Calu3 (cell line): ENCODE results near the gene TCEAL1. TPM values are rescaled to one million over a fixed set of nuclear protein-coding genes. Genes with fewer than 3 reads are reported as not detected.
A peak's percentile ranks its signal among the peaks of the same experiment; 100 is the strongest.

ENCODE experiments used
- BruUV-seq: library from RNA; stranded (reverse); fragments of 400-500 nt; replicated peaks from 2 replicates; lab custom pipeline; 2021; lab: Mats Ljungman, UMichigan
- CTCF ChIA-PET: fragments of 300-600 bp; sonication (Branson Sonifier 250); formaldehyde crosslinking; loops from one replicate; lab custom pipeline; 2022; ENCODE audit warnings: antibody characterized with exemption; lab: Charles Lee
- DNase-seq: peaks from one replicate; pipeline ENCODE4 v3.0.0; 2022
- H3K27ac Mint-ChIP-seq: one replicate; pipeline ENCODE4 v1.8.0; 2022; ENCODE audit warnings: mixed read lengths; ENCODE audit not compliant: unreplicated experiment
- H3K27me3 Mint-ChIP-seq: one replicate; pipeline ENCODE4 v1.8.0; 2022; ENCODE audit warnings: mixed read lengths; ENCODE audit not compliant: unreplicated experiment
- H3K36me3 Mint-ChIP-seq: one replicate; pipeline ENCODE4 v1.8.0; 2022; ENCODE audit warnings: mild to moderate bottlenecking, moderate library complexity, mixed read lengths; ENCODE audit not compliant: insufficient read depth, unreplicated experiment
- H3K4me1 Mint-ChIP-seq: one replicate; pipeline ENCODE4 v1.8.0; 2022; ENCODE audit warnings: mild to moderate bottlenecking, low read depth, mixed read lengths; ENCODE audit not compliant: unreplicated experiment
- H3K4me3 Mint-ChIP-seq: one replicate; pipeline ENCODE4 v1.8.0; 2022; ENCODE audit warnings: mild to moderate bottlenecking, low read depth, moderate library complexity, mixed read lengths; ENCODE audit not compliant: unreplicated experiment
- H3K9me3 Mint-ChIP-seq: one replicate; pipeline ENCODE4 v1.8.0; 2022; ENCODE audit warnings: low read depth, mixed read lengths; ENCODE audit not compliant: unreplicated experiment
- intact Hi-C: fragments of 100-400 bp; cut with micrococcal nuclease; formaldehyde crosslinking; loops from one replicate; pipeline ENCODE4 v1.10.0; 2022; ENCODE audit not compliant: unreplicated experiment
- total RNA-seq: library from RNA; stranded (reverse); gene quantifications from 2 replicates; pipeline ENCODE4 v1.2.3, GENCODE V29; 2022
- TF ChIP-seq, protein P1 (sequence below): fragments of 200-600 bp; IDR thresholded peaks from one replicate; pipeline ENCODE4 v1.8.0; 2022; ENCODE audit warnings: antibody characterized with exemption; ENCODE audit not compliant: unreplicated experiment

Gene TCEAL1
- total RNA-seq, 1 experiment from 2014 or later = 16.4 TPM

GRCh38 chrX:103608306-103608963 is 20.3 kb upstream of the TCEAL1 start:
- peak overlapping the region; percentile 20 for H3K27ac Mint-ChIP-seq
- H3K36me3 Mint-ChIP-seq = peaks cover 16% of the 10 kb centered on the region
- TF ChIP-seq, protein P1, sequence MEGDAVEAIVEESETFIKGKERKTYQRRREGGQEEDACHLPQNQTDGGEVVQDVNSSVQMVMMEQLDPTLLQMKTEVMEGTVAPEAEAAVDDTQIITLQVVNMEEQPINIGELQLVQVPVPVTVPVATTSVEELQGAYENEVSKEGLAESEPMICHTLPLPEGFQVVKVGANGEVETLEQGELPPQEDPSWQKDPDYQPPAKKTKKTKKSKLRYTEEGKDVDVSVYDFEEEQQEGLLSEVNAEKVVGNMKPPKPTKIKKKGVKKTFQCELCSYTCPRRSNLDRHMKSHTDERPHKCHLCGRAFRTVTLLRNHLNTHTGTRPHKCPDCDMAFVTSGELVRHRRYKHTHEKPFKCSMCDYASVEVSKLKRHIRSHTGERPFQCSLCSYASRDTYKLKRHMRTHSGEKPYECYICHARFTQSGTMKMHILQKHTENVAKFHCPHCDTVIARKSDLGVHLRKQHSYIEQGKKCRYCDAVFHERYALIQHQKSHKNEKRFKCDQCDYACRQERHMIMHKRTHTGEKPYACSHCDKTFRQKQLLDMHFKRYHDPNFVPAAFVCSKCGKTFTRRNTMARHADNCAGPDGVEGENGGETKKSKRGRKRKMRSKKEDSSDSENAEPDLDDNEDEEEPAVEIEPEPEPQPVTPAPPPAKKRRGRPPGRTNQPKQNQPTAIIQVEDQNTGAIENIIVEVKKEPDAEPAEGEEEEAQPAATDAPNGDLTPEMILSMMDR = no peak
- intact Hi-C loops = no loop called here
- H3K4me3 Mint-ChIP-seq = peak overlapping the region; percentile 74
- CTCF ChIA-PET = no interaction called here
- peak; percentile 8 for DNase-seq
- H3K4me1 Mint-ChIP-seq = peaks cover 10% of the 10 kb centered on the region
- H3K9me3 Mint-ChIP-seq = no peaks in the 10 kb centered on the region
- BruUV-seq = no TSS peak
- no peaks in the 10 kb centered on the region for H3K27me3 Mint-ChIP-seq

DNA sequence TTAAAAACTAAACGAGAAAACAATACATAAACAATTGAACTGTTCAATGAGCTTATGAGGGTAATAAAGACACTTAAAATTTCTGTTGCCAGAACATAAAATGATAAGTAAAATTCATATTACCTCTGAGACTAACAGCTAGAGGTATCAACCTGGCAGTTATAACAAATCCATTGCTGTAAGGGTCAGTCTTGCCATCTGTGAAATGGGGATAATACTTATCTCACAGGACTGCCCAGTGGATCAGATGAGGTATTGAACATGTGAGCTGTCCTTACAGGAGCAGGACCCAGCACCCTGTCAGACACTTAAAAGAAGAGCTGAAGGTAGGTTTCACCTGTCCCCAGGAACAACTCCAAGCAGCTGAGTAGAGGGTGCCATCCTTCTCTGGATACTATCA is 18.5 kb upstream of the TCEAL1 start:
- no peak overlapping the region for H3K4me3 Mint-ChIP-seq
- H3K27ac Mint-ChIP-seq = no peak overlapping the region
- H3K36me3 Mint-ChIP-seq = peaks cover 16% of the 10 kb centered on the region
- TF ChIP-seq, protein P1 = no peak
- H3K27me3 Mint-ChIP-seq = no peaks in the 10 kb centered on the region
- H3K4me1 Mint-ChIP-seq = peaks cover 10% of the 10 kb centered on the region
- DNase-seq = no peak
- BruUV-seq = no TSS peak
- H3K9me3 Mint-ChIP-seq = no peaks in the 10 kb centered on the region
- intact Hi-C loops = no loop called here
- CTCF ChIA-PET = no interaction called here

DNA sequence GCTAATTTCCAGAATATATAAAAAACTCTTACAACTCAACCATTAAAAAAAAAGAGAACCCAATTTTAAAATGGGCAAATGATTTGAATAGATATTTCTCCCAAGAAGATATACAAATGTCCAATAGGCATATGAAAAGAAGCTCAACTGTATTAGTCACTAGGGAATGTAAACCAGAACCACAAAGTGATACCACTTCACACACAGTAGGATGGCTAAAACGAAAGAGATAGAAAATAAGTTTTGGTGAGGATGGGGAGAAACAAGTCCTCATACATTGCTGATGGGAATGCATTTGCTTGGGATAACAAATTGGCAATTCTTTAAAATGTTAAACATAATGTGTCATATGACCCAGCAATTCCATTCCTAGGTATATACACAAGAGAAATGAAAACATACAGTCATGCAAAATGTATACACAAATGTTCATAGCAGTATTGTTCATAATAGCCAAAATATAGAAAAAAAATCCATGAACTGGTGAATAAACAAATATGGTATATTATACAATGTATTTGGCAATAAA is 15.3 kb upstream of the TCEAL1 start:
- Mint-ChIP-seq H3K27me3 (no peaks in the 10 kb centered on the region), H3K9me3 (peaks cover 3% of the 10 kb centered on the region), H3K27ac (no peak overlapping the region), H3K4me1 (peaks cover 8% of the 10 kb centered on the region), H3K4me3 (no peak overlapping the region), H3K36me3 (peaks cover 2% of the 10 kb centered on the region)
- CTCF ChIA-PET = no interaction called here
- BruUV-seq = no TSS peak
- intact Hi-C loops = no loop called here
- DNase-seq = no peak
- TF ChIP-seq, protein P1 = no peak

DNA sequence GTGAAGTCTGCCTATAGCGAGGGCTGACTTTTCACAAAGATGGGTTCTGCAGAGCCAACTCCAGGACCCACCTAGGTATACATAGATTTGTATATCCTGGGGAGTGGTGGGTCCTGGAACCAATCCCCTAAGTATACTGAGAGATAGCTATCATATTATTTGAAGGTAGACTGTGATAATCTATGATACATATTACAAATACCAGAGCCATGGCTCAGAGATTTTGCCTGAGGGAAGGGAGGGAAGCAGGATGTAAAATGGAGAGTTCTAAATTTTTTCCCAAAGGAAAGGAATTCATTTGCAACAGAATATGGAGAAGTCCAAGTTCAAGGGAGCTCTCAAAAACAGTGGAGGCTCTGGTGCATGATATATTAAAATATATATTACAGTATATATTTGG is 13.8 kb upstream of the TCEAL1 start:
- CTCF ChIA-PET = no interaction called here
- Mint-ChIP-seq H3K4me3 (no peak overlapping the region), H3K4me1 (peaks cover 8% of the 10 kb centered on the region), H3K27me3 (no peaks in the 10 kb centered on the region), H3K9me3 (peaks cover 3% of the 10 kb centered on the region), H3K27ac (no peak overlapping the region), H3K36me3 (no peaks in the 10 kb centered on the region)
- no peak for DNase-seq
- BruUV-seq = no TSS peak
- intact Hi-C loops = no loop called here
- TF ChIP-seq, protein P1 = no peak
